H9 (cell line): ENCODE measurements around the gene POU2F3. TPM values are rescaled to one million over a fixed set of nuclear protein-coding genes. Genes with fewer than 3 reads are reported as not detected.
A peak's percentile ranks its signal among the peaks of the same experiment; 100 is the strongest.

ENCODE experiments used
- DNase-seq: peaks from one replicate; pipeline ENCODE4 v3.0.0-alpha.2; 2017
- H2AFZ ChIP-seq: one replicate; pipeline ENCODE4 v1.6.1; 2013; ENCODE audit warnings: mild to moderate bottlenecking, low read length, control low read depth, moderate library complexity
- H2AK5ac ChIP-seq: 2 replicates; pipeline ENCODE4 v1.6.1; 2013; ENCODE audit warnings: low read length, control low read depth, mixed read lengths; ENCODE audit not compliant: insufficient read length
- H2BK120ac ChIP-seq: one replicate; pipeline ENCODE4 v1.6.1; 2013; ENCODE audit warnings: low read depth, mild to moderate bottlenecking, low read length, control low read depth, inconsistent platforms; ENCODE audit not compliant: poor library complexity, severe bottlenecking
- H2BK12ac ChIP-seq: 2 replicates; pipeline ENCODE4 v1.6.1; 2013; ENCODE audit warnings: low read length, control low read depth, mixed read lengths, low read depth; ENCODE audit not compliant: insufficient read length
- H2BK15ac ChIP-seq: 2 replicates; pipeline ENCODE4 v1.6.1; 2013; ENCODE audit warnings: low read depth, low read length, control low read depth
- H2BK20ac ChIP-seq: one replicate; pipeline ENCODE4 v1.6.1; 2013; ENCODE audit warnings: low read depth, mild to moderate bottlenecking, low read length, control low read depth, inconsistent platforms; ENCODE audit not compliant: poor library complexity, severe bottlenecking
- H2BK5ac ChIP-seq: 2 replicates; pipeline ENCODE4 v1.6.1; 2013; ENCODE audit warnings: low read length, control low read depth, mixed read lengths; ENCODE audit not compliant: insufficient read length
- H3K14ac ChIP-seq: 2 replicates; pipeline ENCODE4 v1.6.1; 2013; ENCODE audit warnings: low read length, control low read depth; ENCODE audit not compliant: insufficient read depth
- H3K18ac ChIP-seq: 2 replicates; pipeline ENCODE4 v1.6.1; 2013; ENCODE audit warnings: low read depth, mild to moderate bottlenecking, mixed read lengths, low read length, control low read depth; ENCODE audit not compliant: insufficient read length
- H3K23ac ChIP-seq: 2 replicates; pipeline ENCODE4 v1.6.1; 2013; ENCODE audit warnings: low read length, control low read depth, mixed read lengths, low read depth; ENCODE audit not compliant: insufficient read length
- H3K23me2 ChIP-seq: 2 replicates; pipeline ENCODE4 v1.6.1; 2013; ENCODE audit warnings: low read depth, mild to moderate bottlenecking, mixed read lengths, low read length, control low read depth; ENCODE audit not compliant: insufficient read length, poor library complexity, severe bottlenecking
- H3K27ac ChIP-seq: 2 replicates; pipeline ENCODE4 v1.5.1; 2013; ENCODE audit warnings: low read length, control low read depth, mixed read lengths, low read depth; ENCODE audit not compliant: insufficient read length
- H3K27me3 ChIP-seq: 2 replicates; pipeline ENCODE4 v1.6.1; 2013; ENCODE audit warnings: low read length, control low read depth, inconsistent platforms; ENCODE audit not compliant: insufficient read depth
- H3K4ac ChIP-seq: 2 replicates; pipeline ENCODE4 v1.6.1; 2013; ENCODE audit warnings: low read depth, mild to moderate bottlenecking, control low read depth, inconsistent platforms, low read length, moderate library complexity
- H3K4me1 ChIP-seq: 2 replicates; pipeline ENCODE4 v1.6.1; 2013; ENCODE audit warnings: low read length, control low read depth, inconsistent platforms; ENCODE audit not compliant: insufficient read depth
- H3K4me2 ChIP-seq: 2 replicates; pipeline ENCODE4 v1.6.1; 2013; ENCODE audit warnings: low read length, control low read depth, mixed read lengths; ENCODE audit not compliant: insufficient read length, insufficient read depth
- H3K56ac ChIP-seq: 2 replicates; pipeline ENCODE4 v1.6.1; 2013; ENCODE audit warnings: low read depth, mild to moderate bottlenecking, mixed read lengths, low read length, control low read depth; ENCODE audit not compliant: insufficient read length
- H3K79me1 ChIP-seq: 2 replicates; pipeline ENCODE4 v1.6.1; 2013; ENCODE audit warnings: low read depth, mild to moderate bottlenecking, moderate library complexity, low read length, control low read depth, inconsistent platforms; ENCODE audit not compliant: insufficient read depth, poor library complexity, severe bottlenecking
- H3K79me2 ChIP-seq: 2 replicates; pipeline ENCODE4 v1.6.1; 2013; ENCODE audit warnings: low read length, control low read depth, inconsistent platforms; ENCODE audit not compliant: insufficient read depth
- H3K9ac ChIP-seq: 2 replicates; pipeline ENCODE4 v1.6.1; 2013; ENCODE audit warnings: low read length, control low read depth, mixed read lengths; ENCODE audit not compliant: insufficient read length; ENCODE audit errors: extremely low read depth
- H3K9me3 ChIP-seq: one replicate; pipeline ENCODE4 v1.6.1; 2013; ENCODE audit warnings: low read depth, low read length, inconsistent platforms; ENCODE audit not compliant: control insufficient read depth
- H3T11ph ChIP-seq: one replicate; pipeline ENCODE4 v1.6.1; 2013; ENCODE audit warnings: mild to moderate bottlenecking, low read length, control low read depth, inconsistent platforms
- H4K20me1 ChIP-seq: one replicate; pipeline ENCODE4 v1.6.1; 2013; ENCODE audit not compliant: control insufficient read depth, insufficient read length, insufficient read depth
- H4K5ac ChIP-seq: 2 replicates; pipeline ENCODE4 v1.6.1; 2013; ENCODE audit warnings: low read depth, mild to moderate bottlenecking, mixed read lengths, low read length, control low read depth; ENCODE audit not compliant: insufficient read length
- H4K8ac ChIP-seq: replicated peaks from 2 replicates; pipeline ENCODE4 v1.6.1; 2013; ENCODE audit warnings: low read length, control low read depth, mixed read lengths, low read depth; ENCODE audit not compliant: insufficient read length
- H4K91ac ChIP-seq: 2 replicates; pipeline ENCODE4 v1.6.1; 2013; ENCODE audit warnings: low read depth, mild to moderate bottlenecking, moderate library complexity, mixed read lengths, low read length, control low read depth; ENCODE audit not compliant: insufficient read length
- H3K27ac Mint-ChIP-seq, 3 experiments: 2 replicates in 2 of 3; 3 replicates in 1 of 3; pipeline ENCODE4 v1.8.0; 2020 to 2021; ENCODE audit warnings: mixed read lengths in 3 of 3, mild to moderate bottlenecking in 1 of 3, moderate library complexity in 1 of 3
- H3K27me3 Mint-ChIP-seq: 2 replicates; pipeline ENCODE4 v1.8.0; 2021; ENCODE audit warnings: low read depth, mild to moderate bottlenecking, moderate library complexity, mixed read lengths
- H3K36me3 Mint-ChIP-seq, 3 experiments: 2 replicates in 2 of 3; 3 replicates in 1 of 3; pipeline ENCODE4 v1.8.0; 2020 to 2021; ENCODE audit warnings: low read depth in 3 of 3, mixed read lengths in 3 of 3; ENCODE audit not compliant: insufficient read depth in 1 of 3
- H3K4me1 Mint-ChIP-seq, 2 experiments: 2 replicates each; pipeline ENCODE4 v1.8.0; 2020; ENCODE audit warnings: mixed read lengths in 2 of 2
- H3K4me3 Mint-ChIP-seq, 2 experiments: 2 replicates in 1 of 2; 3 replicates in 1 of 2; pipeline ENCODE4 v1.8.0; 2020 to 2021; ENCODE audit warnings: mild to moderate bottlenecking in 2 of 2, mixed read lengths in 2 of 2, moderate library complexity in 1 of 2
- H3K9me3 Mint-ChIP-seq, 2 experiments: 2 replicates in 1 of 2; 3 replicates in 1 of 2; pipeline ENCODE4 v1.8.0; 2020; ENCODE audit warnings: mild to moderate bottlenecking in 2 of 2, mixed read lengths in 2 of 2, moderate library complexity in 1 of 2
- CTCF ChIP-seq: fragments of 200-600 bp; sonication (generic); conservative IDR thresholded peaks from 3 replicates; pipeline ENCODE4 v1.8.0; 2021; ENCODE audit warnings: antibody characterized with exemption, mild to moderate bottlenecking
- WGBS: extraction: QIAGEN DNeasy Blood & Tissue Kit; methylation state at CpG from one replicate; pipeline ENCODE4 v1.1.7; 2013; ENCODE audit warnings: missing lambda C conversion rate, low lambda C conversion rate, mixed read lengths; ENCODE audit not compliant: insufficient read length; ENCODE audit errors: extremely low coverage; 5-methylcytosine and 5-hydroxymethylcytosine counted together
- total RNA-seq: library from RNA; stranded (reverse); gene quantifications from 2 replicates; pipeline ENCODE4 v1.2.1, GENCODE V29; 2021

Gene POU2F3
- total RNA-seq, 1 experiment from 2014 or later: 1.1 TPM

DNA sequence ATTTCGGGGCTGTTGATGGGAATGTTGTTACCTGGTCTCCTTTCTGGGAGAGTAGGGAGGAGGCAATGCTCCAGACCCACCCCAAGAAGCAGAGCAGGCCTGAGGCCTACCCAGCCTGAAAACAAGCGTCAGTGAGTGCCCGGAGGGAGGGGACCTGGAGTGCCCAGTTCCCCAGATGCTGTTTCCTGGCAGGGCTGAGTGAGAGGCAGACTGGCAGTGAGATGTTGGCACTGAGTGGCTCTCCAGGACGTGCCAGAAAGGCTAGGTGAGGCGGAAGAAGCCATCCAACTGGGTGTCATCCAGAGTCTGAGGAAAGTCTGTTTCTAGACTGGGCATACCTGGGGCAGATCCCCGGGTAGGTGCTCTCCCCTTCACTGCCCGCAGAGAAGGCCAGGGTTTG is 1.3 kb downstream of the POU2F3 start:
- Histone ChIP-seq H3K27ac (no peak overlapping the region), H4K20me1 (no peaks in the 10 kb centered on the region), H3K56ac (no peak overlapping the region), H3T11ph (no peak overlapping the region), H3K27me3 (peaks cover 2% of the 10 kb centered on the region; the same call in 1 of the 2 replicates), H3K79me2 (no peaks in the 10 kb centered on the region), H3K4me2 (no peak overlapping the region), H3K4ac (no peak overlapping the region), H3K79me1 (no peaks in the 10 kb centered on the region), H2AK5ac (no peak overlapping the region), H3K9me3 (no peaks in the 10 kb centered on the region), H2BK120ac (no peak overlapping the region), H3K23ac (no peak overlapping the region), H3K9ac (no peak overlapping the region), H3K14ac (no peak overlapping the region), H4K91ac (no peak overlapping the region), H2BK20ac (no peak overlapping the region), H2BK12ac (no peak overlapping the region), H3K18ac (no peak overlapping the region), H2AFZ (no peak overlapping the region), H4K8ac (no peak overlapping the region), H3K23me2 (peaks cover 6% of the 10 kb centered on the region), H2BK5ac (no peak overlapping the region), H4K5ac (no peak overlapping the region), H3K4me1 (peaks cover 6% of the 10 kb centered on the region; the same call in 1 of the 2 replicates), H2BK15ac (no peak overlapping the region)
- Mint-ChIP-seq H3K27me3 (peaks cover 86% of the 10 kb centered on the region), H3K4me1 (peaks cover 39% of the 10 kb centered on the region in 2 experiments), H3K27ac (no peak overlapping the region), H3K36me3 (no peaks in the 10 kb centered on the region), H3K4me3 (peak overlapping the region in 1 of 2 experiments; percentile 13; a peak in 1 of 5 replicates), H3K9me3 (no peaks in the 10 kb centered on the region; a peak in 1 of 5 replicates)
- WGBS: no CpG with 5 or more reads among the region's 7 CpGs
- no peak for DNase-seq
- no peak for TF ChIP-seq CTCF
